ENCODE results near the gene GABBR2. TPM values are rescaled to one million over a fixed set of nuclear protein-coding genes. Genes with fewer than 3 reads are reported as not detected.

The GABBR2 gene
- total RNA-seq, 1 donor, result 0.27 TPM

DNA sequence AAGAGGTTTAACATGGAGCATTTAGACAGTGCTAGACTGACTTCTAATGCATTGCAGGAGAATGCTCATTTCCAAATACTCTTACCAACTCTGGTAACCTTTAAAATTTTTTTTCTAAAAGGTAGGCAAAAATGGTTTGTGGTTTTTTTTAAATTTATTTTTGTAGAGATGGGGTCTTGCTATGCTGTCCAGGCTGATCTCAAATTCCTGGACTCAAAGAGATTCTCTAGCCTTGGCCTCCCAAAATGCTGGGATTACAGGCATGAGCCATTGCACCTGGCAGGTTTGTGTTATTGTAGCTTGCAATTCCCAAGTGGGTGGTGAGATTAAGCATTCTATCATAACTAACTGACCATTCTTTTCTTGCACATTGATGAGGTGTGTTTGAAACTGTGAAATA lies 410.3 kb downstream of the GABBR2 start:
- DNase-seq (ENCODE audit: low read depth), result no peak
- no peak for TF ChIP-seq CTCF (IDR thresholded peaks at IDR 0.05; ENCODE audit: insufficient read depth, low read length)
- H3K4me3 ChIP-seq (ENCODE audit: low read depth, low read length), result no peak overlapping the region

DNA sequence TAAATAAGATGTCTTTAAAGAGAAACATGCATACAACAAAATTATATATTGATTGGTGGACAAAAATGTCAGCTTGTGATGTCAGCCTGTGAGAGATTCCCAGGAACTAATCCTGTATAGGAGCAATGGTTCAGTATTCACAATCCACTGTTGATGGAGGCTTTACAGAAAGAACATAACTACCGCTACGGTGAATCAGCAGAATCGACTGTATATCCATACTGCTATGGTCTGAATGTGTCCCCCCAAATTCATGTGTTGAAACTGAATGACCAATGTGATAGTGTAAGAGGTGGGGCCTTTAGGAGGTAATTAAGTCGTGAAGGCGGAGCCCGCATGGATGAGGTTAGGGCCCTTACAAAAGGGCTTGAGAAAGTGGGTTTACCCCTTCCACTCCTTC lies 412.9 kb downstream of the GABBR2 start:
- TF ChIP-seq CTCF (IDR thresholded peaks at IDR 0.05; ENCODE audit: insufficient read depth, low read length), result no peak
- H3K4me3 ChIP-seq (ENCODE audit: low read depth, low read length), result no peak overlapping the region
- no peak for DNase-seq (ENCODE audit: low read depth)

DNA sequence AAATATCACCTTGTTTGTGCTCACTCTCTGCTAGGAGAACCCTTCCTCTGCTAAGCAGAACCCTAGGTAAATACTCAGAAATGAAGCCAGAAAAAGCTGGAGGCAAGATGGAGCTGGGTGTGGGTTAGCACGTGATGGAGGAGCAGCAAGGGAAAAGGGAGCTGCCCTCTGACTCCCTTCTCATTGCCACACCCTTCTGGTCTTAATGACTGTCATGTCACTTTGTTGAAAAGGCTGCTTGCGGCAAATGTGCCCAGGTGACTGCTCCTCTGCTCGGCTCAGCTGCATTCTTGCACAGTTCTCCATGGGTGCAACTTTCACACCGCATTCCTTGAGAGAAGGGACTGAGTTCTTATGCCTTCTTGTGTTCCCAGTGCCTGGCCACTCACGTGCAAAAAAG lies 416.9 kb downstream of the GABBR2 start:
- DNase-seq (ENCODE audit: low read depth), result no peak
- no peak overlapping the region for H3K4me3 ChIP-seq (ENCODE audit: low read depth, low read length)
- TF ChIP-seq CTCF (IDR thresholded peaks at IDR 0.05; ENCODE audit: insufficient read depth, low read length), result no peak

- no peak for TF ChIP-seq CTCF (IDR thresholded peaks at IDR 0.05; ENCODE audit: insufficient read depth, low read length)
- no peak overlapping the region for H3K4me3 ChIP-seq (ENCODE audit: low read depth, low read length)
- no peak for DNase-seq (ENCODE audit: low read depth)
Measured at GRCh38 chr9:98290411-98290810, 418.3 kb downstream of the GABBR2 start.

DNA sequence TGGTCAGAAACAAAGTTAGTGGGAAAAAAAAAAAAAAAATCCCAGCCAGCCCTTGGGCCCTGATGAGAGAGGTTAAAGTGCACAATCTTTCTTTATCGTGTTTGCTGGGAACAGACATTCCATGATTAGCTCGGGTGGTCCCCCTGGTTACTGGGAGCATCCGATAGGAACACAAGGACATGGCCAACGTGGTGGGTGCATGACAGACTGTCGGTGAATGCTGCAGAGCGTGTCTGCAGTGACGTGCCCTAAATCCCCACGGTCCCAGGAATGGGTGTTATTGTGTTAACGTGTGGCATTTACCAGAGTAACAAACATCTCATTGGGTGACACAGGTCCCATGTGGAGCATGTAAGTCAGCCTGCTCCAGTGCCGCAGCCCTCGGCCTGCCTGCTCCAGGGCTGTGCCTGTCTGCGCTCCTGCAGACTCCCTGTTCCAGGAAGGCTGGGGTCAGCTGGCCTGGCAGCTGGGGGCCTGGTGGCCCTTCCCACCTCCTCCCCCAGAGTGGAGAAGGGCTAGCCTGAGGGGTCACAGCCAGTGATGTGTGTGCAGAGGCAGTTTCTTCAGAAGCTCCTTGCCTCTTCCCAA lies 419.0 kb downstream of the GABBR2 start:
- DNase-seq (ENCODE audit: low read depth), result no peak
- TF ChIP-seq CTCF (IDR thresholded peaks at IDR 0.05; ENCODE audit: insufficient read depth, low read length), result no peak
- no peak overlapping the region for H3K4me3 ChIP-seq (ENCODE audit: low read depth, low read length)

- no peak for DNase-seq (ENCODE audit: low read depth)
- H3K4me3 ChIP-seq (ENCODE audit: low read depth, low read length), result no peak overlapping the region
- no peak for TF ChIP-seq CTCF (IDR thresholded peaks at IDR 0.05; ENCODE audit: insufficient read depth, low read length)
Measured at GRCh38 chr9:98288881-98289280, 419.9 kb downstream of the GABBR2 start.

GRCh38 chr9:98287384-98287783 lies 421.4 kb downstream of the GABBR2 start:
- no peak overlapping the region for H3K4me3 ChIP-seq (ENCODE audit: low read depth, low read length)
- TF ChIP-seq CTCF (IDR thresholded peaks at IDR 0.05; ENCODE audit: insufficient read depth, low read length), result no peak
- no peak for DNase-seq (ENCODE audit: low read depth)
